ENCODE data around the gene IL36A. TPM values are rescaled to one million over a fixed set of nuclear protein-coding genes. Genes with fewer than 3 reads are reported as not detected.

IL36A gene
- total and polyA plus RNA-seq, 7 donors, result not detected

GRCh38 chr2:113050921-113051895, 45.9 kb downstream of the IL36A start:
- Histone ChIP-seq H3K27me3 (no peaks in the 10 kb centered on the region), H3K9me3 (no peaks in the 10 kb centered on the region), H3K4me1 (no peaks in the 10 kb centered on the region), H3K36me3 (no peaks in the 10 kb centered on the region), H3K4me3 (no peak overlapping the region), H3K27ac (no peak overlapping the region)
- intact Hi-C loops (cut with DNase I), result no loop called here
- 93 to 94% methylated on average over 38 of the region's 38 CpGs for WGBS, 2 donors
- no peak for DNase-seq
- TF ChIP-seq POLR2A (IDR thresholded peaks at IDR 0.05) (no peak), EP300 (IDR thresholded peaks at IDR 0.05) (no peak), POLR2AphosphoS5 (IDR thresholded peaks at IDR 0.05) (no peak)
- TF ChIP-seq, protein P1, sequence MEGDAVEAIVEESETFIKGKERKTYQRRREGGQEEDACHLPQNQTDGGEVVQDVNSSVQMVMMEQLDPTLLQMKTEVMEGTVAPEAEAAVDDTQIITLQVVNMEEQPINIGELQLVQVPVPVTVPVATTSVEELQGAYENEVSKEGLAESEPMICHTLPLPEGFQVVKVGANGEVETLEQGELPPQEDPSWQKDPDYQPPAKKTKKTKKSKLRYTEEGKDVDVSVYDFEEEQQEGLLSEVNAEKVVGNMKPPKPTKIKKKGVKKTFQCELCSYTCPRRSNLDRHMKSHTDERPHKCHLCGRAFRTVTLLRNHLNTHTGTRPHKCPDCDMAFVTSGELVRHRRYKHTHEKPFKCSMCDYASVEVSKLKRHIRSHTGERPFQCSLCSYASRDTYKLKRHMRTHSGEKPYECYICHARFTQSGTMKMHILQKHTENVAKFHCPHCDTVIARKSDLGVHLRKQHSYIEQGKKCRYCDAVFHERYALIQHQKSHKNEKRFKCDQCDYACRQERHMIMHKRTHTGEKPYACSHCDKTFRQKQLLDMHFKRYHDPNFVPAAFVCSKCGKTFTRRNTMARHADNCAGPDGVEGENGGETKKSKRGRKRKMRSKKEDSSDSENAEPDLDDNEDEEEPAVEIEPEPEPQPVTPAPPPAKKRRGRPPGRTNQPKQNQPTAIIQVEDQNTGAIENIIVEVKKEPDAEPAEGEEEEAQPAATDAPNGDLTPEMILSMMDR (IDR thresholded peaks at IDR 0.05), result no peak

- intact Hi-C loops (cut with DNase I), result no loop called here
- Histone ChIP-seq H3K27me3 (no peaks in the 10 kb centered on the region), H3K27ac (no peak within 1 kb of the TSS), H3K36me3 (no peaks in the 10 kb centered on the region), H3K4me3 (no peak within 1 kb of the TSS), H3K9me3 (no peaks in the 10 kb centered on the region), H3K4me1 (no peaks in the 10 kb centered on the region)
- TF ChIP-seq, protein P1 (IDR thresholded peaks at IDR 0.05), result no peak
- no peak for TF ChIP-seq POLR2A (IDR thresholded peaks at IDR 0.05)
- no peak for TF ChIP-seq POLR2AphosphoS5 (IDR thresholded peaks at IDR 0.05)
- no peak for TF ChIP-seq EP300 (IDR thresholded peaks at IDR 0.05)
- no peak for DNase-seq
- 65 to 79% methylated on average over 6 of the region's 6 CpGs for whole genome bisulfite sequencing, 2 donors
These were observed 47.2 kb downstream of the IL36A start, which contains the start of gene IL36B for GRCh38 chr2:113052396-113052917. Gene IL36B (minus strand): TSS chr2:113052867.

DNA sequence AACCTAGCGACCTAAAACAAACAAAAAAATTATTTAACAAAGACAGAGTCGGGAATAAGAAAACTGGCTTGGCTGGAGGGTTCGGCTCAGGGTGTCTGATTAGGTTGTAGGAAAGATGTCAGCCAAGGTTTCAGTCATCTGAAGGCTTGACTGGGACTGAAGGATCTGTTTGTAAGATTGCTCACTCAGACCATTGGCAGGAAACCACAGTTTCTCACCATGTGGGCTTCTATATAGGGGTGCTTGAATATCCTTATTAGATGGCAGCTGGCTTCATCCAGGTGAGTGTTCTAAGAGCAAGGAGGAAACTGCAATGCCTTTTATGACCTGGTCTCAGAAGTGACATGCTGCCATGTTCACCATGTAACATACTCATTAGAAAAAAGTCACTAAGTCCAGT, 48.4 kb downstream of the IL36A start:
- TF ChIP-seq EP300 (IDR thresholded peaks at IDR 0.05) (no peak), POLR2AphosphoS5 (IDR thresholded peaks at IDR 0.05) (no peak)
- TF ChIP-seq, protein P1 (IDR thresholded peaks at IDR 0.05), result no peak
- no peak overlapping the region for H3K4me3 ChIP-seq
- H3K4me1 ChIP-seq, result no peaks in the 10 kb centered on the region
- no peaks in the 10 kb centered on the region for H3K36me3 ChIP-seq
- 80 to 89% methylated on average over 3 of the region's 3 CpGs for WGBS, 2 donors
- H3K27ac ChIP-seq, result no peak overlapping the region
- no peaks in the 10 kb centered on the region for H3K27me3 ChIP-seq
- intact Hi-C loops (cut with DNase I), result no loop called here
- H3K9me3 ChIP-seq, result no peaks in the 10 kb centered on the region
- no peak for DNase-seq

- intact Hi-C loops (cut with DNase I), result no loop called here
- no peaks in the 10 kb centered on the region for H3K9me3 ChIP-seq
- no peaks in the 10 kb centered on the region for H3K36me3 ChIP-seq
- H3K4me1 ChIP-seq, result no peaks in the 10 kb centered on the region
- no peak overlapping the region for H3K4me3 ChIP-seq
- no peaks in the 10 kb centered on the region for H3K27me3 ChIP-seq
- H3K27ac ChIP-seq, result no peak overlapping the region
- DNase-seq, result no peak
- TF ChIP-seq POLR2AphosphoS5 (IDR thresholded peaks at IDR 0.05) (no peak), EP300 (IDR thresholded peaks at IDR 0.05) (no peak), POLR2A (IDR thresholded peaks at IDR 0.05) (no peak)
- TF ChIP-seq, protein P1 (IDR thresholded peaks at IDR 0.05), result no peak
These were observed 48.8 kb downstream of the IL36A start for GRCh38 chr2:113054066-113054465.

Measured in sigmoid colon (tissue), 7 donors.